SK-N-MC (cell line): ENCODE measurements around the gene DNA2.

Source experiments
- DNase-seq: peaks from one replicate; pipeline ENCODE4 v3.0.0-alpha.2; 2011; ENCODE audit warnings: low read depth, low spot score
- H3K27ac ChIP-seq: fragments of 200-600 bp; sonication (generic); 2 replicates; pipeline ENCODE4 v1.5.1; 2016; ENCODE audit warnings: mixed run types
- H3K36me3 ChIP-seq: fragments of 200-600 bp; sonication (generic); 2 replicates; pipeline ENCODE4 v1.6.1; 2017; ENCODE audit warnings: antibody characterized with exemption, low read length, mixed read lengths; ENCODE audit not compliant: insufficient read depth
- H3K4me3 ChIP-seq: fragments of 200-600 bp; sonication (generic); 2 replicates; pipeline ENCODE4 v1.5.1; 2016
- H3K9ac ChIP-seq: fragments of 200-600 bp; sonication (generic); 2 replicates; pipeline ENCODE4 v1.8.0; 2017; ENCODE audit warnings: mixed run types, mixed read lengths; ENCODE audit not compliant: insufficient read length
- H3K9me3 ChIP-seq: fragments of 200-600 bp; sonication (generic); 2 replicates; pipeline ENCODE4 v1.6.1; 2017; ENCODE audit warnings: low read depth, mild to moderate bottlenecking, antibody characterized with exemption, low read length, moderate library complexity, mixed read lengths
- EZH2 ChIP-seq: fragments of 200-600 bp; sonication (generic); IDR thresholded peaks from one replicate; pipeline ENCODE4 v1.6.1; 2017; ENCODE audit warnings: antibody characterized with exemption
- FOXP2 ChIP-seq: optimal IDR thresholded peaks from 2 replicates; pipeline ENCODE3; 2011; ENCODE audit warnings: mild to moderate bottlenecking, moderate library complexity; ENCODE audit not compliant: insufficient read depth; ENCODE audit errors: extremely low read length, control extremely low read depth
- POLR2AphosphoS5 ChIP-seq: IDR thresholded peaks from 2 replicates; pipeline ENCODE4 v1.6.1; 2012; ENCODE audit warnings: mild to moderate bottlenecking, low read depth, low read length, borderline replicate concordance

DNA2 gene

DNA sequence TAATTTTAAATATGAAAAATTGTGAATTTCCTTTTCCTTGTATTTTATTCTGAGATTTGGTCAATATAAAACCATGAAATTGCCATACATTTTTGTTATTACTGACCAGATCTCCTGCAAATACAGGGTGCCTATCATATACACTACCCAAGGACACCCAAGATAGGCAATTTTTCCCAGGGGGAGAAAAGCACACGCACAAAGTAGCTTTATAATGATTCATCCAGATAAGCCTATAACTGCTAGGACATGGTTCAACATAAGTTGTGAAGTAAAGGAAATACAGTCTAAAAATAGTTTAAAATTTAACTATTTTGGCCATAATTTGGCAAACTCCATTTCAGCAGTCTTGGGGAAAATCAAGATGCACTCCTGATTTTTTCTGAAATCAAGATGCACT is 69.5 kb downstream of the DNA2 start:
- no peaks in the 10 kb centered on the region for H3K36me3 ChIP-seq
- H3K9me3 ChIP-seq, result no peaks in the 10 kb centered on the region
- DNase-seq, result no peak

DNA sequence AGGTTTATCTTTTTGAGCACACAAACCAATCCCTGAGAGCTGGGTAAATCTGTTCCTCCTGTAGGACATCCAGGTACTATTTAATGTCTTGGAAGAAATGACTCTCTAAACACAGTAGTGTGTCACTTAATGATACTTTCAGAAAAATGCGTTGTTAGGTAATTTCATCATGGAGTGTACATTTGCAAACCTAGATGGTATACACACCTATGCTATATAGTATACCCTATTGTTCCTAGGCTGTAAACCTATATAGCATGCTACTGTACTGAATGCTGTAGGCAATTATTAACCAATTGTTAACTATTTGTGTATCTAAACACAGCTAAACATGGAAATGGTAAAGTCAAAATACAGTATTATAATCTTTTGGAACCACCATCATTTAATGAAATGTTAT is 74.8 kb downstream of the DNA2 start:
- no peak for TF ChIP-seq POLR2AphosphoS5
- TF ChIP-seq EZH2, result no peak
- no peak for TF ChIP-seq FOXP2
- H3K36me3 ChIP-seq, result no peaks in the 10 kb centered on the region
- no peak overlapping the region for H3K9ac ChIP-seq
- no peak for DNase-seq
- no peak overlapping the region for H3K4me3 ChIP-seq
- H3K9me3 ChIP-seq, result no peaks in the 10 kb centered on the region
- no peak overlapping the region for H3K27ac ChIP-seq

More for the DNA sequence above, 69.5 kb downstream of the DNA2 start:
- no peak overlapping the region for H3K4me3 ChIP-seq
- no peak for TF ChIP-seq FOXP2
- no peak overlapping the region for H3K27ac ChIP-seq
- H3K9ac ChIP-seq, result no peak overlapping the region

DNA sequence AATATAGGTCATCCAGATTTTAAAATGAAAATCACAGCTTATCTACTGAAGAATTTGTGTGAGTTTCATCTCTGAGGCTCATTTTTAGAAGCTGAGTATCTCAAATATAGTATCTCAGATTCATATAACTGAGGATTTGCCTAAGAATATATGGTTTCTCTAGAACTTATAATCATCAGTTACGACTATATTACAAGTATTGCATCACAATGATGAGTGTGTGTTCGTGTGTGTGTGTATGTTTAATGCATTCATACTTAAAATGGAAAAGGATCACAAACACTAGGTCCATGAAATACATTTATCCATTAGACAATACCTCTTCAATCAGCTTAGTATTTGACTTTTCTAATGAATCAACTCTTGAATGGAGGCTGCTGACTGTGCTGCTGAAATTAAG is 86.0 kb downstream of the DNA2 start:
- Histone ChIP-seq H3K9me3 (no peaks in the 10 kb centered on the region), H3K36me3 (peaks cover 5% of the 10 kb centered on the region; the same call in 1 of the 2 replicates)
- no peak for DNase-seq

DNA sequence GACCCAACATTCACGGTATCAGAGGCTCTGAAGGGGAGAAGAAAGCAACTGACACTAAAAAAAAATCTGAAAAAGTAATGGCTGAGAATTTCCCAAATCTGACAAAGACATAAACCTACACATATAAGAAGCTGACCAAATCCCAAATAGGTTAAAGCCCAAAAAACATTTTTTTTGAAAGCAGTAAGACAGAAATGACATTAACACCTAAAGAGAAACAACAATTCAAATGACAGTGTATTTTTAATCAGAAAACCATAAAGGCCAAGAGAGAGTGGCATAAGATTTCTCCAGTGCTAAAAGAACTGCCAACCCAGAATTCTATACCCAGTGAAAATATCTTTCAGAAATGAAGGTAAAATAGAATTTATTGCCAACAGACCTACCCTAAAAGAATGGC is 100.2 kb downstream of the DNA2 start:
- no peak overlapping the region for H3K9ac ChIP-seq
- TF ChIP-seq POLR2AphosphoS5, result no peak
- TF ChIP-seq FOXP2, result no peak
- no peak for DNase-seq

More for the DNA sequence above, 86.0 kb downstream of the DNA2 start:
- Histone ChIP-seq H3K9ac (no peak overlapping the region), H3K4me3 (no peak overlapping the region), H3K27ac (no peak overlapping the region)
- TF ChIP-seq FOXP2 (no peak), EZH2 (no peak), POLR2AphosphoS5 (no peak)

DNA sequence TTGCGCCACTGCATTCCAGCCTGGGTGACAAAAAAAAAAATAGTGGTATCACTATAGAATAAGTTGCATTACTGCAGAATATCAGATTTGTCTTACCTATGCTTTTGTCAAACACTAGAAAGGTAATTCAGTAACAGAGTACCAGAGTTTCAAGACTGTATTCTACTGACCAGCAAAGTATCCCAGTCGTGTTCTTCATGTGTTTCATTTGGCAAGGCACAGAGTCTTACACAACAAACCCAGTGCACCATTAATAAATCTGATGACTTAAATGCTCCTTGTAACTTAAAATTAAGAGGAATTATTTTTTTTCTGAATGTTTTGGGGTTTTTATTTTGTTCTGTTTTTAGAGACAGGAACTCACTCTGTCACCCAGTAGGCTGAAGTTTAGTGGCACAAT is 104.7 kb downstream of the DNA2 start:
- TF ChIP-seq FOXP2 (no peak), EZH2 (no peak), POLR2AphosphoS5 (no peak)
- Histone ChIP-seq H3K9ac (no peak overlapping the region), H3K27ac (no peak overlapping the region), H3K4me3 (no peak overlapping the region), H3K9me3 (no peaks in the 10 kb centered on the region), H3K36me3 (peaks cover 4% of the 10 kb centered on the region; the same call in 1 of the 2 replicates)
- no peak for DNase-seq

More for the DNA sequence above, 100.2 kb downstream of the DNA2 start:
- H3K27ac ChIP-seq, result no peak overlapping the region
- H3K4me3 ChIP-seq, result no peak overlapping the region
- peaks cover 9% of the 10 kb centered on the region for H3K36me3 ChIP-seq
- H3K9me3 ChIP-seq, result no peaks in the 10 kb centered on the region

DNA sequence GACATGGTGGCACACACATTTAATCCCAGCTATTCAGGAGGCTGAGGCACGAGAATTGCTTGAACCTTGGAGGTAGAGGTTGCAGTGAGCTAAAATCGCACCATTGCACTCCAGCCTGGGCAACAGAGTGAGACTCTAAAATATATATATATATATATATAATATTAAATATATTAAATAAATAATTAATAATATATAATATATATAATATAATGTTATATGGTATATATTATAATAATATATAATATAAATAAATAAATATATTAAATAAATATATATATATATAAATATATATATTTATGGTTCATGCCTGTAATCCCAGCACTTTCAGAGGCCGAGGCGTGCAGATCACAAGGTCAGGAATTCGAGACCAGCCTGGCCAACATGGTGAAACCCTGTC is 105.2 kb downstream of the DNA2 start:
- TF ChIP-seq FOXP2 (no peak), POLR2AphosphoS5 (no peak), EZH2 (no peak)
- H3K9me3 ChIP-seq, result no peaks in the 10 kb centered on the region
- DNase-seq, result no peak
- no peak overlapping the region for H3K9ac ChIP-seq
- peaks cover 3% of the 10 kb centered on the region; the same call in 1 of the 2 replicates for H3K36me3 ChIP-seq
- H3K27ac ChIP-seq, result no peak overlapping the region
- H3K4me3 ChIP-seq, result no peak overlapping the region

DNA sequence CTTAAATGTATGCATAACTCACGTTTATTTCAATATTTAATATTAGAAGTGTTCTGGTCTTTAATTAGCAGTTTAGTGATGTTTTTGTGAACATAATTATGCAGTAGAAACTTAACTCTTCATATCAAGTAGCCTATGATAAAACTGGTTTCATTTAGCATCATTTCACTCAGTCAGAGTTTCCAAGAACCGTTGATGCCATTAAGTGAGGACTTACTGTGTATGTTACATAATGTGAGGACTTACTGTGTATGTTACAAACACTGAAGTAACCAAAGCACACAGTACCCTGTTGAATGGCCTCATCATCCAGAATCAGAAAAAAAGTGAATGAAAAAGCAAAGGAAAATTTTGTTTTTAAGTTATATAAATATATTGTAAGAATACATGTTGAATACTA is 106.2 kb downstream of the DNA2 start:
- no peak for DNase-seq
- Histone ChIP-seq H3K27ac (no peak overlapping the region), H3K36me3 (no peaks in the 10 kb centered on the region), H3K4me3 (no peak overlapping the region), H3K9me3 (no peaks in the 10 kb centered on the region), H3K9ac (no peak overlapping the region)
- no peak for TF ChIP-seq FOXP2
- no peak for TF ChIP-seq EZH2
- TF ChIP-seq POLR2AphosphoS5, result no peak

DNA sequence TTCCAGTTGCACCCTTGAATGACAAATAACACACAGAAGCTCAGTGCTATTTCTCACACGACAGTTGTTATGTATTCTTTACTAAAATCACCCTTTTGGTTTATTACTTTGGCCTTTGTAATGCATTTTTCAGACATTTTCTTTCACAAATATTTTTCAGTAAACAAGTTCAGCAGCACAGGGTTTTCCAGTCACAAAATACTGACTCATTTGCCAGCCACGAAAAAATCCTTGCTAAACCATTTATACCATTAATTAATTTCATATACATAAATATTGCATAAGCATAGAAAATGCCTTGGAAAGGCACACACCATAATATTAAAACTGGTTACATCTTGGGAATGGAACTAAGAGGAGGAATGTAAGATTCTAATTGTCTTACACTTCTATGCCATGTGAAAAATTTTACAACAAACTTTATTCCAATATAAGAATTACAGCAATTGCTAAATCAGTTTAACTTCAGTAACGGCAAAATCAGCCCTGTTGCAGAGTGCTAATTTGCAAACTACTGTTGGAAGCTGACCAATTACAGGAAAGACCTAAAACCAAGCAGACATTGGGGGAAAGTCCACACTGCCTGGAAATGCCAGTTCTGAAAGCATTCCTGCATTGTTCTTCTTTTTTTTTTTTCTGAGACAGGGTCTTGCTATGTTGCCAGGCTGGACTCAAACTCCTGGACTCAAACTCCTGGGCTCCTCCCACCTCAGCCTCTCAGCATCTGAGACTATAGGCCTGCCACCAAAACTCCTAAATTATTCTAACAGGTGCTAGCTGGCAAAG is 107.5 kb downstream of the DNA2 start:
- Histone ChIP-seq H3K9me3 (no peaks in the 10 kb centered on the region), H3K4me3 (no peak overlapping the region), H3K9ac (no peak overlapping the region), H3K36me3 (no peaks in the 10 kb centered on the region), H3K27ac (no peak overlapping the region)
- DNase-seq, result no peak
- TF ChIP-seq EZH2 (no peak), POLR2AphosphoS5 (no peak), FOXP2 (no peak)
